Measurements from ENCODE around the gene ZSCAN25. TPM values are rescaled to one million over a fixed set of nuclear protein-coding genes. Genes with fewer than 3 reads are reported as not detected.
A peak's percentile ranks its signal among the peaks of the same experiment; 100 is the strongest.
"Not testable (repeated sequence)": the region's sequence is repeated elsewhere in the genome, so short reads cannot be mapped to it uniquely, and the experiment has no call there.

The ZSCAN25 gene
- 1 to 10 TPM; 4.5 to 7.4 (median 6.0) TPM for total RNA-seq
- long read RNA-seq: 0 reads

DNA sequence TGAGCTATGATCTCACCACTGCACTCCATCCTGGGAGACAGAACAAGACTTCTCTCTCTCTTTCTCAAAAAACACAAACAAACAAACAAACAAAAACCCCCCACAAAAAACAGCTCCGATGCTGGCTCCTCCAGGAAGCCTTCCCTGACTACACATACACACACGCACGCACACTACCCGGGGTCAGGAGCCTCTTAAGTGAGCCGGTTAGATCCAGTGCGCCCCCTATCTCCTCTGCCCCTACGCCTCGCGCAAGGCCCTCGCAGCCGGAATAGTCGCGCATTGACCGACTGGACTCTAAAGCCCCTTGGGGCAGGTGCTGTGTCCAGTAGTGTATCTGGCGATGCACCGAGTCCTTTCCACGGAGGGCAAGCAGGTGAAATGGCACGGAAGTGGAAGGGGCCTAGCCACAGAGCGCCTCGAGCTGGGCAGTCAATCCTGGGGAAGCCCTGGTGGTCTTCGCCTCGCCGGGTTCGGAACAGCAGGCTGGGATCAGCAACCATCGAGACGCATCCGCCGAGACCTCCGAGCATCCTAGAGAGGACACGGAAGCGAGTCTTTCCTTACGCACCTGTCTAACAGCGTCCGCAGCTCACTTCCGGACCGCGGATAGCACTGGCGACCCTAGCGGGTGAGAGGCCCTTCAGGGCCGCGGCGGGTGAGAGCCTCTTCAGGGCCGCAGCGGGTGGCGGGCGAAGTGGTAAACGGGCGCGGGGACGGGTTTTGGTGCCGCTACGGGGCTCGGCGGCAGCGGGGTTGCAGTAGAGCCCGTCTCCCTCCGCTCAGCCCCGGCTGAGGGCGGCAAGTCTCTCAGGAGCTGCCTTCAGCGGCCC is at the start of gene ZSCAN25:
ZSCAN25 (plus strand) TSS at position 588 of the 833 bp plus-strand sequence. CDS start 2,661 bp downstream, outside the sequence.
- peak; percentile 97 to 98 (median 98) for ATAC-seq
- DNase-seq: peak; percentile 87 to 92 (median 91)
- TF ChIP-seq, protein P1, sequence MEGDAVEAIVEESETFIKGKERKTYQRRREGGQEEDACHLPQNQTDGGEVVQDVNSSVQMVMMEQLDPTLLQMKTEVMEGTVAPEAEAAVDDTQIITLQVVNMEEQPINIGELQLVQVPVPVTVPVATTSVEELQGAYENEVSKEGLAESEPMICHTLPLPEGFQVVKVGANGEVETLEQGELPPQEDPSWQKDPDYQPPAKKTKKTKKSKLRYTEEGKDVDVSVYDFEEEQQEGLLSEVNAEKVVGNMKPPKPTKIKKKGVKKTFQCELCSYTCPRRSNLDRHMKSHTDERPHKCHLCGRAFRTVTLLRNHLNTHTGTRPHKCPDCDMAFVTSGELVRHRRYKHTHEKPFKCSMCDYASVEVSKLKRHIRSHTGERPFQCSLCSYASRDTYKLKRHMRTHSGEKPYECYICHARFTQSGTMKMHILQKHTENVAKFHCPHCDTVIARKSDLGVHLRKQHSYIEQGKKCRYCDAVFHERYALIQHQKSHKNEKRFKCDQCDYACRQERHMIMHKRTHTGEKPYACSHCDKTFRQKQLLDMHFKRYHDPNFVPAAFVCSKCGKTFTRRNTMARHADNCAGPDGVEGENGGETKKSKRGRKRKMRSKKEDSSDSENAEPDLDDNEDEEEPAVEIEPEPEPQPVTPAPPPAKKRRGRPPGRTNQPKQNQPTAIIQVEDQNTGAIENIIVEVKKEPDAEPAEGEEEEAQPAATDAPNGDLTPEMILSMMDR (IDR thresholded peaks at IDR 0.05): peak; percentile 25 to 45 (median 38)
- peak; percentile 67 for TF ChIP-seq POLR2A (IDR thresholded peaks at IDR 0.05)
- Histone ChIP-seq H3K27me3 (no peaks in the 10 kb centered on the region), H3K9me3 (no peaks in the 10 kb centered on the region), H3K4me1 (peaks cover 0 to 13% (median 6%) of the 10 kb centered on the region in 4 donors), H3K4me3 (peak within 1 kb of the TSS; percentile 87 to 96 (median 93)), H3K27ac (peak within 1 kb of the TSS; percentile 41 to 72 (median 61)), H3K36me3 (peaks cover 0 to 32% (median 19%) of the 10 kb centered on the region in 4 donors)
- 0% methylated on average over 15 of the region's 60 CpGs for WGBS (ENCODE audit: insufficient coverage, low coverage, low lambda C conversion rate, missing lambda C conversion rate)
- intact Hi-C loops (cut with DNase I): no loop called here

DNA sequence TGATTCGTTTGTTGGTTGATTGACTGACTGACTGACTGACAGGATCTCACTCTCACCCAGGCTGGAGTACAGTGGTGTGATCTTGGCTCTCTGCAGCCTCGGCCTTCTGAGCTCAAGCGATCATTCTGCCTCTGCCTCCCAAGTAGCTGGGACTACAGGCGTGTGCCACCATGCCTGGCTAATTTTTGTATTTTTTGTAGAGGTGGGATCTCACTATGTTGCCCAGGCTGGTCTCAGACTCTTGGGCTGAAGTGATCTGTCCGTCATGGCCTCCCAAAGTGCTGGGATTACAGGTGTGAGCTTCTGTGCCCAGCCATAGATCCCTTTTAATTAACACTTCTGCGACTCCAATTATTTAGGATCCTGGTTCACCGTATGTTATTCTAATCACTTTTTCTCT is 48.0 kb upstream of the ZSCAN25 start:
- WGBS (ENCODE audit: insufficient coverage, low coverage, low lambda C conversion rate, missing lambda C conversion rate): 96% methylated on average over 5 of the region's 7 CpGs
- peaks cover 0 to 49% (median 19%) of the 10 kb centered on the region in 4 donors for H3K36me3 ChIP-seq
- DNase-seq; intact Hi-C loops (cut with DNase I); H3K4me3 ChIP-seq; H3K27me3 ChIP-seq; H3K27ac ChIP-seq; H3K9me3 ChIP-seq; H3K4me1 ChIP-seq; ATAC-seq: not testable (repeated sequence)

DNA sequence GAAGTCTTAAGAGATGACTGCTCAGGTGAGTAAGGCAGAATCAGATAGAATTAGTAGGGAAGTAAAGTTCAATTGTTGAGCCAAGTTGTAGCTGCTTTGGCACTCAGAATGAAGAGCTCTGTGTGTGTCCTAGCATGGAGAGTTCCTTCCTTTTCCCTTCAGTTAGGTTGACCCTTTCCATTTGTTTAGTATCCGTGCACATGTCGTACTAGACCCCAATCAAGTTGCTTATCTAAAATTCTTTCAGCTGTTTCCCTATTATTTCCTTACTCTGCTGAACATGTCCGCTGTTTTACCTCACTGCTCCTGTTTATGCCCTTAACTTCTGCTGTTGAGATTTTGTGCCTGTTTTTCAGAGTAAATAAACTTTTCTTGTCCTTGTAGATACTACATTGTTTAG is 45.0 kb upstream of the ZSCAN25 start:
- H3K27ac ChIP-seq: no peak overlapping the region

DNA sequence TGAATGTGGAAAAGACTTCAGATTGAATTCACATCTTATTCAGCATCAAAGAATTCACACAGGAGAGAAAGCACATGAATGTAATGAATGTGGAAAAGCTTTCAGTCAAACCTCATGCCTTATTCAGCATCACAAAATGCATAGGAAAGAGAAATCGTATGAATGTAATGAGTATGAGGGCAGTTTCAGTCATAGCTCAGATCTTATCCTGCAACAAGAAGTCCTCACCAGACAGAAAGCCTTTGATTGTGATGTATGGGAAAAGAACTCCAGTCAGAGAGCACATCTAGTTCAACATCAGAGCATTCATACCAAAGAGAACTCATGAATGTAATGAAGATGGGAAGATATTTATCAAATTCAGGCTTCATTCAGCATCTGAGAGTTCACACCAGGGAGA is 43.5 kb upstream of the ZSCAN25 start:
- peaks cover 0 to 28% (median 4%) of the 10 kb centered on the region in 4 donors for H3K36me3 ChIP-seq
- DNase-seq (no peak), ATAC-seq (no peak)
- no peak for TF ChIP-seq POLR2A (IDR thresholded peaks at IDR 0.05)
- TF ChIP-seq, protein P1 (IDR thresholded peaks at IDR 0.05): no peak
- intact Hi-C loops (cut with DNase I): no loop called here
- H3K9me3 ChIP-seq: no peaks in the 10 kb centered on the region
- H3K27ac ChIP-seq: no peak overlapping the region
- 100% methylated on average over 1 of the region's 1 CpG for WGBS (ENCODE audit: insufficient coverage, low coverage, low lambda C conversion rate, missing lambda C conversion rate)
- no peak overlapping the region for H3K4me3 ChIP-seq
- H3K4me1 ChIP-seq: no peaks in the 10 kb centered on the region
- no peaks in the 10 kb centered on the region for H3K27me3 ChIP-seq

More for the DNA sequence above, 45.0 kb upstream of the ZSCAN25 start:
- Histone ChIP-seq H3K27me3 (no peaks in the 10 kb centered on the region), H3K4me1 (no peaks in the 10 kb centered on the region), H3K36me3 (peaks cover 0 to 28% (median 4%) of the 10 kb centered on the region in 4 donors), H3K9me3 (no peaks in the 10 kb centered on the region), H3K4me3 (no peak overlapping the region)
- TF ChIP-seq POLR2A (IDR thresholded peaks at IDR 0.05): no peak
- TF ChIP-seq, protein P1 (IDR thresholded peaks at IDR 0.05): no peak
- ATAC-seq (peak; percentile 26 to 74 (median 38)), DNase-seq (no peak)
- WGBS (ENCODE audit: insufficient coverage, low coverage, low lambda C conversion rate, missing lambda C conversion rate): 89% methylated on average over 3 of the region's 3 CpGs
- intact Hi-C loops (cut with DNase I): no loop called here

DNA sequence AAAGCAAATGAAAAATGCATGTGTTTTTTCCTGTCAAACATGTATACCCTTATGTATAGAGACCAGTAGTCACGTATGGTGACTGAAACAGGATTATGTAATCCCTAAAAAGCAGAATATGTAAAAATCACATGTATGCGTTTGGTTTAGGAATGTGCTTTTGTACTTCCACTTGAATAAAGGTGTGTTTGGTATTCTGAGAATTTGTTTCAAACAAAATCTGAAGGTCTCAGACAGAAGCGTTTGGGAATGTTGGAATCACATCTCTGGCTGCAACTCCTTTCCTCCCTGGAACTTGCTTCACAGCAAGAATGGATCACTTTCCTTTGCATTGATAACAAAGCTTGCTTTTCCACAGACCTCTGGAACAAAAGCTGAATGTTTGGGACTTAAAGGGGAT is 40.5 kb upstream of the ZSCAN25 start:
- intact Hi-C loops (cut with DNase I): no loop called here
- H3K4me3 ChIP-seq: no peak overlapping the region
- no peaks in the 10 kb centered on the region for H3K9me3 ChIP-seq
- H3K27me3 ChIP-seq: no peaks in the 10 kb centered on the region
- H3K4me1 ChIP-seq: peaks cover 0 to 10% (median 2%) of the 10 kb centered on the region in 4 donors
- no peak for ATAC-seq
- peaks cover 0 to 11% (median 2%) of the 10 kb centered on the region in 4 donors for H3K36me3 ChIP-seq
- 76% methylated on average over 3 of the region's 3 CpGs for WGBS (ENCODE audit: insufficient coverage, low coverage, low lambda C conversion rate, missing lambda C conversion rate)
- DNase-seq: no peak
- no peak overlapping the region for H3K27ac ChIP-seq
- TF ChIP-seq, protein P1 (IDR thresholded peaks at IDR 0.05): no peak
- no peak for TF ChIP-seq POLR2A (IDR thresholded peaks at IDR 0.05)

Measured in right lobe of liver (tissue), 6 donors.